ENCODE results near the gene ATP5PB.

ATP5PB gene

DNA sequence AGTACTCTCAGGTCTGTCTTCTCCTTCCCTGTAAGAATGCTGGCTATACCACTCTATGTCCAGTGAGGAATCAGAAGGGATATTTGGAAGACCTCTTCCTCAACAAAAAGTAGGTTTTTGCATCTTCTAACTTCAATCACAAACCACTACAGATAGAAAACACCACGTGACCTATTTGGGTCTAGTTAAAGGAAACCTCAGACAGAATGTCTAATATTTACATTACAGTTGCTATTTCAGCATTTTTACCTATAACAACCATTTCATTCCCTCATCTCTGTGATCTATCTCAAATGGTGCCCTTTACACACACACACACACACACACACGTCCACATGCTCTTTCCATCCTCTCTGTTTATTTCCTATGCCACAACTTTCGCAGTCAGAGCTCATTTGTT, 62.1 kb downstream of the ATP5PB start:
- no peak for DNase-seq (ENCODE audit: extremely low spot score)
- ChIA-PET POLR2A (no interaction called here), CTCF (interaction anchor here (1.2 to 6.8 kb wide), 4 partner anchors 14 to 258 kb away, joined by 3 to 94 read pairs (median 45); no protein-coding TSS in a partner anchor)
- TF ChIP-seq, protein P1, sequence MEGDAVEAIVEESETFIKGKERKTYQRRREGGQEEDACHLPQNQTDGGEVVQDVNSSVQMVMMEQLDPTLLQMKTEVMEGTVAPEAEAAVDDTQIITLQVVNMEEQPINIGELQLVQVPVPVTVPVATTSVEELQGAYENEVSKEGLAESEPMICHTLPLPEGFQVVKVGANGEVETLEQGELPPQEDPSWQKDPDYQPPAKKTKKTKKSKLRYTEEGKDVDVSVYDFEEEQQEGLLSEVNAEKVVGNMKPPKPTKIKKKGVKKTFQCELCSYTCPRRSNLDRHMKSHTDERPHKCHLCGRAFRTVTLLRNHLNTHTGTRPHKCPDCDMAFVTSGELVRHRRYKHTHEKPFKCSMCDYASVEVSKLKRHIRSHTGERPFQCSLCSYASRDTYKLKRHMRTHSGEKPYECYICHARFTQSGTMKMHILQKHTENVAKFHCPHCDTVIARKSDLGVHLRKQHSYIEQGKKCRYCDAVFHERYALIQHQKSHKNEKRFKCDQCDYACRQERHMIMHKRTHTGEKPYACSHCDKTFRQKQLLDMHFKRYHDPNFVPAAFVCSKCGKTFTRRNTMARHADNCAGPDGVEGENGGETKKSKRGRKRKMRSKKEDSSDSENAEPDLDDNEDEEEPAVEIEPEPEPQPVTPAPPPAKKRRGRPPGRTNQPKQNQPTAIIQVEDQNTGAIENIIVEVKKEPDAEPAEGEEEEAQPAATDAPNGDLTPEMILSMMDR (IDR thresholded peaks at IDR 0.05; ENCODE audit: control extremely low read depth, extremely low read depth, low read depth, missing control alignments) = no peak
